ENCODE data around the gene ADIPOR1.
A peak's percentile ranks its signal among the peaks of the same experiment; 100 is the strongest.
"Not testable (repeated sequence)": the region's sequence is repeated elsewhere in the genome, so short reads cannot be mapped to it uniquely, and the experiment has no call there.

The ADIPOR1 gene, protein sequence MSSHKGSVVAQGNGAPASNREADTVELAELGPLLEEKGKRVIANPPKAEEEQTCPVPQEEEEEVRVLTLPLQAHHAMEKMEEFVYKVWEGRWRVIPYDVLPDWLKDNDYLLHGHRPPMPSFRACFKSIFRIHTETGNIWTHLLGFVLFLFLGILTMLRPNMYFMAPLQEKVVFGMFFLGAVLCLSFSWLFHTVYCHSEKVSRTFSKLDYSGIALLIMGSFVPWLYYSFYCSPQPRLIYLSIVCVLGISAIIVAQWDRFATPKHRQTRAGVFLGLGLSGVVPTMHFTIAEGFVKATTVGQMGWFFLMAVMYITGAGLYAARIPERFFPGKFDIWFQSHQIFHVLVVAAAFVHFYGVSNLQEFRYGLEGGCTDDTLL

DNA sequence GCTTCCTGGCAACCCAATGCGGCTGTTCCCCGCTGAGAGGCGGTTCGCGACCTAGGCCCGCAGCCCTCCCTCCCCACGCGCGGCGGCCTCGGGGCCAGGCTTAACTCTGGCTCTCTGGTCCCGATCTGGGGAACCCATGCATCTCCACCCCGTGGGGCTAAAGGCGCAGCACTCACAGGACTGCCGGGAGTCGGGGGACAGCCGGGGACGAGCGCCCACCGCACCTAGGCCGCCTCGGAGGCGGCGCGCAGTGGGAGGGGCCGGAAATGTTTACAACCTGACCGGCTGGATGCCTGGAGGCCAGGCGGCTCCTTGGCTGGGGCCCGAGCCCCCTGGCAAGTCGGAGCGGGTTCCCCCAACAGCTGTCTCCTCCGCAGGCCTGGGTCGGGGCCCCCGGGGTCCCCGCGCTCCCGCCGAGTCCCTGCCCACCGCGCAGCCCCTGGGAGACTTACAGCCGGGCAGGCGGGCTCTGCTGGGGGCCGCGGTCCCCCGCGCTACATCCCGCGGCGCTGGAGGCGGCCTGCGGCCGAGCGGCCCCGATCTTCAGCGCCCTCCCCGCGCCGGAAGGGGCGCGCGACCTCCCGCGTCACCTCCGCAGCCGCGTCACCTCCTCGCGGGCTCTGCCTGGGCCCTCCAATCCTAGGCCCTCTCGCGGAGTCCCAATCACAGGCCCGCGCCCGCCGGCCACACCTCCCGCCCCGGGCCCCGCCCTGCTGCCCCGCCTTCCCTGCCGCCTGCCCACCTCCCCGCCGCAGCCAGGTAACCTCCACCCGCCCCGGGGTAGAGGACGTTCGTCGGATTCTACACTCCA, at the start of gene ADIPOR1:
ADIPOR1 (minus strand) TSS at position 580 of the 811 bp plus-strand sequence. CDS start 7,242 bp downstream, outside the sequence.
- peak; percentile 87 for DNase-seq (ENCODE audit: low read depth)

- DNase-seq (ENCODE audit: low read depth): peak; percentile 96
Measured at GRCh38 chr1:203006948-203007871, 49.1 kb upstream of the ADIPOR1 start, which contains the start of gene TMEM183A. TMEM183A (plus strand) TSS chr1:203007374; CDS start chr1:203007466, 92 bp downstream.

DNA sequence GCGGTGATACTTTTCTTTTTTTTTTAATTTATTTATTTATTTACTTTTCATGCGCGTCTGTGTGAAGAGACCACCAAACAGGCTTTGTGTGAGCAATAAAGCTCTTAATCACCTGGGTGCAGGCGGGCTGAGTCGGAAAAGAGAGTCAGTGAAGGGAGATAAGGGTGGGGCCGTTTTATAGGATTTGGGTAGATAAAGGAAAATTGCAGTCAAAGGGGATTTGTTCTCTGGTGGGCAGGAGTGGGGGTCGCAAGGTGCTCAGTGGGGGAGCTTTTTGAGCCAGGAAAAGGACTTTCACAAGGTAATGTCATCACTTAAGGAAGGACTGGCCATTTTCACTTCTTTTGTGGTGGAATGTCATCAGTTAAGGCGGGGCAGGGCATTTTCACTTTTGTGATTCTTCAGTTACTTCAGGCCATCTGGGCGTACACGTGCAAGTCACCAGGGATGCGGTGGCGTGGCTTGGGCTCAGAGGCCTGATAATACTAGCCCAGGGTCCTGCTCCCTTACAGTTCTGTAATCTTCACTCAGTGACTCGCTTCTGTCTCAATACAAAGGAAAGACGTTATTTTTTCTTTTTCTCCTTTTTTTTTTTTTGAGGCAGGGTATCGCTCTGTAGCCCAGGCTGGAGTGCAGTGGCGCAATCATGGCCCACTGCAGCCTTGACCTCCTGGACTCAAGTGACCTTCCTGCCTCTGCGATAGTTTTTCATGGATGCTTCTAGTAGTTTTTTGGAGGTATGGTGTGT, 47.5 kb upstream of the ADIPOR1 start:
- DNase-seq (ENCODE audit: low read depth): not testable (repeated sequence)

DNA sequence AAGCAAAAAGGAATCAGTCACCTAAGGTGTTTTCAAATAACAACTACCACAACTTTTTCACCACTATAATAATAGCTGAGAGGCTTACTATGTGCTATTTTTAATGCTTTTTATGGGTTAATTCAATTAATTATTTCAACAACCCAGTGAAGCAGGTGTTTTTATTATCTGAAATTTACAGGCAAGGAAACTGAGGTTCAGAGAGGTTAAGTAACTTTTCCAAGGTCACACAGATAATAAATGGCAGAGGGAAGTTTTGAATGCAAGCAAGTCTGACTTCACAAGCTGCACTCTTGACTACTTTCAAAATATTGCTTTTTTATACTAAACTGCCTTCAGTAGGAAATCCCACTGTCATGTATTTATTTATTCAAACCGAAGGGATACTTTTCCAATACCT, 44.8 kb upstream of the ADIPOR1 start:
- DNase-seq (ENCODE audit: low read depth): no peak

DNA sequence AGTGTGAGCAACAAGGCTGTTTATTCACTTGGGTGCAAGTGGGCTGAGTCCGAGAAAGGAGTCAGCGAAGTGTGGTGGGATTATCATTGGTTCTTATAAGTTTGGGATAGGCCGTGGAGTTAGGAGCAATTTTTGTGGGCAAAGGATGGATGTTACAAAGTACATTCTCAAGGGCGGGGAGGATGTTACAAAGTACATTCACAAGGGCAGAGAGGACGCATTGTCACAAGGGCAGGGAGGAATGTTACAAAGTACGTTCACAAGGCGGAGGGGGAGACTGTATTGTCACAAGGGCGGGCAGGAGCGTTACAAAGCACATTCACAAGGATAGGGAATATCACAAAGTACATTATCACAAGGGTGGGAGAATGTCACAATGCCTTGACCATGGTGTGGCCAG, 43.9 kb upstream of the ADIPOR1 start:
- no peak for DNase-seq (ENCODE audit: low read depth)

DNA sequence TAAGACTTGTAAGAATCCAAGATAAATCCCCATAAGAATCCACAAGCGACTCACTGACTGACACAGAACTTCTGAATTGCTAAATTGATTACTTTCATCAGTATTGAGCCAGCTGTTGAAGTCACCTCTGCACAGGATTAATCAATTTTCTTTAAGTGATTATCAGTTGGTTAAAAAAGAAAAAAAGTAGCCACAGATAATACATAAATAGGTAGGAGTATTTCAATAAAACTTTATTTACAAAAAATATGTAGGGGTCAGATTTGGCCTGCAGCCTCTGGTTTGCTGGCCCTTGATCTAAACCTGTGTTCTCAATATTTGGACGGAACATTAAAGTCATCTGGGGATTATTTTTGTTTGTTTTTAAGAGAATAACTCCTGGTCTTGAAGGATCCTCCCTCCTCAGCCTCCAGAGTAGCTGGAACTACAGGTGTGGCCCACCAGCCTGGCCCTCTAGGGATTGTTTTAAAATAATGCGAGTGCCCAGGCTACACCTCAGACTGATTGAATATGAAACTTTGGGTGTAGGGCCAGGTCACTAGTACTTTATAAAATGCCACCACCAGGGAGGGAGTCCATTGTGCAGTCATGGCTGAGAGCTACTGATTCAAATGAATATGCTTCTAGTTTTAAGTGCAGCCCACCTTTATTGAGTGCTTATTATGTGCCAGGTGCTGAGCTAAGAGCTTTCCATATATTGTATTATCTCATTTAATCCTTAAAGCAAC, 42.3 kb upstream of the ADIPOR1 start:
- no peak for DNase-seq (ENCODE audit: low read depth)

GRCh38 chr1:202998836-202999750, 41.0 kb upstream of the ADIPOR1 start:
- peak; percentile 51 for DNase-seq (ENCODE audit: low read depth)

DNA sequence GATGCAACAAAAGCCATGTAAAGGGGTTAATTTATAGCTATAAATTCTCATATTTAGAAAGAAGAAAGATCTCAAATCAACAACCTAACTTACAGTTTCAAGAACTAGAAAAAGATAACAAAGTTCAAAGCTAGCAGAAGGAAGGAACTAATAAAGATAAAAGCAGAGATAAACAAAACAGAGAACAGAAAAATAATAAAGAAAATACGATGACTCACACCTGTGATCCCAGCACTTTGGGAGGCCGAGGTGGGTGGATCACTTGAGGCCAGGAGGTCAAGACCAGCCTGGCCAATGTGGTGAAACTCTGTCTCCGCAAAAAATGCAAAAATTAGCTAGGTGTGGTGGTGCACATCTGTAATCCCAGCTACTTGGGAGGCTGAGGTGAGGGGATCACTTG, 36.6 kb upstream of the ADIPOR1 start:
- no peak for DNase-seq (ENCODE audit: low read depth)

DNA sequence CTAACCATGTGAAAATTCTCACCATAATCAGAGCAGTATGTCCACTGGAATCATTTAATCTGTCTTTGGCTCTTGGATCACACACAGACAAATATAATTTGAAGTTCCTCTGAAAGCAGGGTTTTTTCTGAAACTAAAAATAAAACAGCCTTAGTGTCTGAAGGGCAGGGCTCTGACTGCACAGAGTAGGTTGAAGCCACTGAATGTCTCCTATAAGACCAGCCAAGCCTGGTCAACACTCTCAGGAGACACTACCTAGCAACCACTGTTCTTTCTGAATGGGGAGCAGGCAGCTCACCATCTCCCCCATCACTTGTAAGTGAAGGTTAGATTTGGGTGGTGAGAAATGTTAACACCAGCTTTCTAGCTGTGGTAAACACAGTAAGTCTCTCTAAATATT, 33.0 kb upstream of the ADIPOR1 start:
- DNase-seq (ENCODE audit: low read depth): no peak

DNA sequence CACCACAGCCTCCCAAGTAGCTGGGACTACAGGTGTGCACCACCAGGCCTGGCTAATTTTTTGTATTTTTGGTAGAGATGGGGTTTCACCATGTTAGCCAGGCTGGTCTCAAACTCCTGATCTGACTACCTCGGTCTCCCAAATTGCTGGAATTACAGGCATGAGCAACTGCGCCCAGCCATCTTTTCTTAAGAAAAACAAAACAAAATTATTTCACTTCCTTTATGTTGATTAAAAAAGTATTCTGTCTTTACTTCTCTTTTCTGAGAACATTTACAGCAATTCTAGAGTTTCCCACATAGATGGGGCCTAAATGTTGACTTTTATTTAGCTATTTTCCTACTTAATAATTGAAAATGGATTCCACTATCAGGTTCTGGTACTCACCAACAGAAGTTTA, 31.8 kb upstream of the ADIPOR1 start:
- DNase-seq (ENCODE audit: low read depth): no peak

GRCh38 chr1:202987922-202988583, 29.9 kb upstream of the ADIPOR1 start:
- DNase-seq (ENCODE audit: low read depth): no peak

GRCh38 chr1:202987255-202987654, 29.1 kb upstream of the ADIPOR1 start:
- DNase-seq (ENCODE audit: low read depth): no peak

GRCh38 chr1:202986120-202986519, 28.0 kb upstream of the ADIPOR1 start:
- not testable (repeated sequence) for DNase-seq (ENCODE audit: low read depth)

DNA sequence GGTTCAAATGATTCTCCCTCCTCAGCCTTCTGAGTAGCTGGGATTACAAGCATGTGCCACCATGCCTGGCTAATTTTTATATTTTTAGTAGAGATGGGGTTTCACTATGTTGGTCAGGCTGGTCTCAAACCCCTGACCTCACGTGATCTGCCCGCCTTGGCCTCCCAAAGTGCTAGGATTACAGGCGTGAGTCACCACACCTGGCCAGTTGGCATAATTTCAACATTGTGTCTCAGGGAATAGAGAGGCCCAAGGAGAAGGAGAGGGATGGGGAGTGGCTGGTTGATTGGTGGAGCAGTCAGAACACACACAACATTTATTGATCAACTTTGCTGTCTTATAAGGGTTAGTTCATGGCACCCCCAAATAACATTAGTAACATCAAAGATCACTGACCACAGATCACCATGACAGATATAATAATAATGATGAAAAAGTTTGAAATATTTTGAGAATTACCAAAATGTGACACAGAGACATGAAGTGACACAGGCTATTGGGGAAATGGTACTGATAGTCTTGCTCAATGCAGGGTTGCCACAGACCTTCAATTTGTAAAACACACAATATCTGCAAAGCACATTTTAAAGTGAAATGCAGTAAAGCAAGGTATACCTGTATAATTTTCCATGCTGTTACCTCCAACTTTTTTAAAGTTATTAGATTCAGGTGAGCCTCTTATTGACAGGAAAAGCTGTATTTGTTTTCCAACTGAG, 24.8 kb upstream of the ADIPOR1 start:
- DNase-seq (ENCODE audit: low read depth): no peak

DNA sequence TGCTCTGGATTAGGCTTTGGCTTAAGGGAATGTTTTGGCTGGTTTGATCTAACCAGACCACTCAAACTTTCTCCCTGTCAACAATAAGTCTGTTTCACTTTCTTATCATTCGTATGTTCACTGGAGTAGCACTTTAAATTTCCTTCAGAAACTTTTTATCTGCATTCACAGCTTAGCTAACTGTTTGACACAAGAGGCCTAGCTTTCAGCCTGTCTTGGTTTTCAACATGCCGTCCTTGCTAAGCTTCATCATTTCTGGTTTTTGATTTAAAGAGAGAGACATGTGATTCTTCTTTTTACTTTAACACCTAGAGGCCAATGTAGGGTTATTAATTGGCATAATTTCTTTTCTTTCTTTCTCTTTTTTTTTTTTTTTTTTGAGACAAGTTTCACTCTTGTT, 23.8 kb upstream of the ADIPOR1 start:
- no peak for DNase-seq (ENCODE audit: low read depth)

DNA sequence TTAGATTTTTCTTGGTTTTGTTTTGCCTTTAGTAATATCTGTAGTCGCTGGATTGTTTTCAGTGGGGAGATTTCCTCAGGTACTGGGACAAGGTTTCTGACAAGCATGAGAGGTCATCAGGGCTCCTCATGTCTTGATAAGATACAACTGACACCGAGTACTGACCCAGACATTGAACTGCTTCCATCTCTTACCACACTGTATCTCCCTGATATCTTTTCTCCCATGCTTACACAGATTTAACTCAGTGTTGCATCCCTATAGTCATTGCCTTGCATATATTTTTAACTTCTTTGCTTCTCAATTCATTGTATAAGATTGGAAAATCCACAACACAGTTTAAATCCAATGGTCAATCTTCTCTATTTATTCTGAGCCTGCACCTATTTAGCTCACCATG, 21.3 kb upstream of the ADIPOR1 start:
- DNase-seq (ENCODE audit: low read depth): no peak

GRCh38 chr1:202976633-202977032, 18.5 kb upstream of the ADIPOR1 start:
- DNase-seq (ENCODE audit: low read depth): no peak

- no peak for DNase-seq (ENCODE audit: low read depth)
Measured at GRCh38 chr1:202974856-202975255, 16.7 kb upstream of the ADIPOR1 start.
